Testis (tissue), 2 donors: ENCODE measurements around the gene IFFO2.

Source experiments
- CTCF ChIP-seq, 3 experiments: fragments of 450-650 bp in 2 of 3; fragments of 200-600 bp in 1 of 3; sonication (generic) in 1 of 3; IDR thresholded peaks; one replicate each; pipeline ENCODE4 v1.5.1; 2016 to 2019; ENCODE audit warnings: antibody characterized with exemption in 3 of 3, mild to moderate bottlenecking in 2 of 3, moderate library complexity in 1 of 3
- POLR2A ChIP-seq: fragments of 450-650 bp; IDR thresholded peaks from one replicate; pipeline ENCODE4 v1.6.1; 2017; ENCODE audit warnings: antibody characterized with exemption, mild to moderate bottlenecking, moderate library complexity

GRCh38 chr1:18981242-18981641, 24.8 kb upstream of the IFFO2 start:
- no peak for TF ChIP-seq POLR2A
- TF ChIP-seq CTCF (IDR thresholded peaks at IDR 0.05), result no peak
